ENCODE data around the gene GRIN3B. TPM values are rescaled to one million over a fixed set of nuclear protein-coding genes. Genes with fewer than 3 reads are reported as not detected.

Gene GRIN3B
- total RNA-seq, 4 donors from 2014 or later: 0.48 TPM; not detected in 3

DNA sequence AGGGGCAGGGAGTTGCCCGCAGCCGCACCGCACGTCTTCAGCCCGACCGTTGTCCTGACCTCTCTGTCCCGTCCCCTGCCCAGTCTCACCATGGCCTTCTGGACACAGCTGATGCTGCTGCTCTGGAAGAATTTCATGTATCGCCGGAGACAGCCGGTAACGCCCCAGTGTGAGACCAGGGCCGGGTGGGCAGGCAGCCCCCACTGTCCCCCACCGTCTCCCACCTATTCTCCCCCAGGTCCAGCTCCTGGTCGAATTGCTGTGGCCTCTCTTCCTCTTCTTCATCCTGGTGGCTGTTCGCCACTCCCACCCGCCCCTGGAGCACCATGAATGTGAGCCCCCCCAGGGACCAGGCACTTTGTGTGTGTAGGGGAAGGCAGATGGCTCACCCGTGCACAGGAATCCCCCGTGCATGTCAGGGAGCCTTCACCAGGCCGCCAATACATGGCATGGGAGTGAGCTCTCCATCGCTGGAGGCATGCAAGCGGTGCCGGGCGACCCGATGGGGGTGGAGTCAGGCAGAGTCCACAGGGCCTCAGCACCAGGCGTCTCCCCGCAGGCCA is 41.1 kb downstream of the GRIN3B start:
- H3K36me3 ChIP-seq: no peaks in the 10 kb centered on the region
- peaks cover 12 to 15% of the 10 kb centered on the region in 2 donors for H3K27me3 ChIP-seq
- H3K4me1 ChIP-seq: peaks cover 0 to 19% of the 10 kb centered on the region in 2 donors
- TF ChIP-seq, protein P1, sequence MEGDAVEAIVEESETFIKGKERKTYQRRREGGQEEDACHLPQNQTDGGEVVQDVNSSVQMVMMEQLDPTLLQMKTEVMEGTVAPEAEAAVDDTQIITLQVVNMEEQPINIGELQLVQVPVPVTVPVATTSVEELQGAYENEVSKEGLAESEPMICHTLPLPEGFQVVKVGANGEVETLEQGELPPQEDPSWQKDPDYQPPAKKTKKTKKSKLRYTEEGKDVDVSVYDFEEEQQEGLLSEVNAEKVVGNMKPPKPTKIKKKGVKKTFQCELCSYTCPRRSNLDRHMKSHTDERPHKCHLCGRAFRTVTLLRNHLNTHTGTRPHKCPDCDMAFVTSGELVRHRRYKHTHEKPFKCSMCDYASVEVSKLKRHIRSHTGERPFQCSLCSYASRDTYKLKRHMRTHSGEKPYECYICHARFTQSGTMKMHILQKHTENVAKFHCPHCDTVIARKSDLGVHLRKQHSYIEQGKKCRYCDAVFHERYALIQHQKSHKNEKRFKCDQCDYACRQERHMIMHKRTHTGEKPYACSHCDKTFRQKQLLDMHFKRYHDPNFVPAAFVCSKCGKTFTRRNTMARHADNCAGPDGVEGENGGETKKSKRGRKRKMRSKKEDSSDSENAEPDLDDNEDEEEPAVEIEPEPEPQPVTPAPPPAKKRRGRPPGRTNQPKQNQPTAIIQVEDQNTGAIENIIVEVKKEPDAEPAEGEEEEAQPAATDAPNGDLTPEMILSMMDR (IDR thresholded peaks at IDR 0.05): no peak
- no peak for TF ChIP-seq POLR2A (IDR thresholded peaks at IDR 0.05)
- no peak overlapping the region for H3K4me3 ChIP-seq
- no peaks in the 10 kb centered on the region for H3K9me3 ChIP-seq
- no peak overlapping the region for H3K27ac ChIP-seq
- no peak for DNase-seq
- intact Hi-C loops (cut with DNase I; ENCODE audit: low total_unique reads): no loop called here

DNA sequence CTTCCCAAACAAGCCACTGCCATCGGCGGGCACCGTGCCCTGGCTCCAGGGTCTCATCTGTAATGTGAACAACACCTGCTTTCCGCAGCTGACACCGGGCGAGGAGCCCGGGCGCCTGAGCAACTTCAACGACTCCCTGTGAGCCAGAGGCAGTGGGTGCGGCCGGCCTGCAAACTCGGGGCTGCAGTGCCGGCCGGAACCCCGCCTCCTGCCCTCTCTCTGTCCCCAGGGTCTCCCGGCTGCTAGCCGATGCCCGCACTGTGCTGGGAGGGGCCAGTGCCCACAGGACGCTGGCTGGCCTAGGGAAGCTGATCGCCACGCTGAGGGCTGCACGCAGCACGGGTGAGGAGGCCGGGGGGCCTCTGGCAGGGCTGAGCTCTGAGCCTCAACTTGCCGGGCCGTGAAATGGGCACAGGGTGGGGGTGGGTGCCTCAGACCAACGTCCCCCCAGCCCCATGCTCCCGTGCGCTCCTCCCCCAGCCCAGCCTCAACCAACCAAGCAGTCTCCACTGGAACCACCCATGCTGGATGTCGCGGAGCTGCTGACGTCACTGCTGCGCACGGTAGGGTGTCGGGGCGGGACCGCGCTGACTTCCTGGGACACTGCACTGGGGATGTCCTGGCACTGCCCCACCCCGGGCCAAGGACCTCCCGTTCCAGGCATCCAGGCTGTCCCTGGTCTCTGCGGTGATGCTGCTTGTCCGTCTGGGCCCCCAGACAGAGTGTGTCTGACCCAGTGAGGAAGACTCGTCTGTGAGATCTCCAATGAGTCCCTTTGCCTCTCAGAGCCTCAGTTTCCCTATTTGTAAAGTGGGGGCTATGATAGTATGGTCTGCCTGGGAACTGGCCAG is 41.8 kb downstream of the GRIN3B start:
- Histone ChIP-seq H3K4me1 (peaks cover 0 to 19% of the 10 kb centered on the region in 2 donors), H3K27ac (no peak overlapping the region), H3K27me3 (peaks cover 12 to 15% of the 10 kb centered on the region in 2 donors), H3K4me3 (no peak overlapping the region), H3K36me3 (no peaks in the 10 kb centered on the region), H3K9me3 (no peaks in the 10 kb centered on the region)
- no peak for DNase-seq
- intact Hi-C loops (cut with DNase I; ENCODE audit: low total_unique reads): no loop called here
- TF ChIP-seq, protein P1 (IDR thresholded peaks at IDR 0.05): no peak
- no peak for TF ChIP-seq POLR2A (IDR thresholded peaks at IDR 0.05)

DNA sequence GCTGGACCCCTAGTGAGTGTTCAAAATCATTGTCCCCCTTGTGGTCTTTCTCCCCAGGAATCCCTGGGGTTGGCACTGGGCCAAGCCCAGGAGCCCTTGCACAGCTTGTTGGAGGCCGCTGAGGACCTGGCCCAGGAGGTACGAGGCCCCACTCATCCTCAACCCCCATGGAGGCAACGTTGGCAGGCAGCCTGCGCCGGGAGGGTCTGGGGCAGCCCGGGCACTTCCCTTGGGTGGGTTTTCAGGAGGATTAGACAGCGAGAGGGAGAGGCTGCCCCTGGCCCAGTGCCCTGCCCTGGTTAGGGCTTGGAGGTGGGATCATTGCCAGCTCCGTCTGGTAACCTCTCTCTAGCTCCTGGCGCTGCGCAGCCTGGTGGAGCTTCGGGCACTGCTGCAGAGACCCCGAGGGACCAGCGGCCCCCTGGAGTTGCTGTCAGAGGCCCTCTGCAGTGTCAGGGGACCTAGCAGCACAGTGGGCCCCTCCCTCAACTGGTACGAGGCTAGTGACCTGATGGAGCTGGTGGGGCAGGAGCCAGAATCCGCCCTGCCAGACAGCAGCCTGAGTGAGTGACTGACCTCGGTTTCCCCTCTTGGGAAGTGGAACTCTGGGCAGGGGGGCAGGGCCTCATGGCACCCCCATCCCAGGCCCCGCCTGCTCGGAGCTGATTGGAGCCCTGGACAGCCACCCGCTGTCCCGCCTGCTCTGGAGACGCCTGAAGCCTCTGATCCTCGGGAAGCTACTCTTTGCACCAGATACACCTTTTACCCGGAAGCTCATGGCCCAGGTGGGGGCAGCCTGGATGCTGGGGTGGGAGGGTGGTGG is 42.7 kb downstream of the GRIN3B start:
- Histone ChIP-seq H3K9me3 (no peaks in the 10 kb centered on the region), H3K4me3 (no peak overlapping the region), H3K4me1 (peaks cover 0 to 19% of the 10 kb centered on the region in 2 donors), H3K27ac (no peak overlapping the region), H3K27me3 (peaks cover 12 to 15% of the 10 kb centered on the region in 2 donors), H3K36me3 (no peaks in the 10 kb centered on the region)
- intact Hi-C loops (cut with DNase I; ENCODE audit: low total_unique reads): no loop called here
- TF ChIP-seq, protein P1 (IDR thresholded peaks at IDR 0.05): no peak
- TF ChIP-seq POLR2A (IDR thresholded peaks at IDR 0.05): no peak
- no peak for DNase-seq

DNA sequence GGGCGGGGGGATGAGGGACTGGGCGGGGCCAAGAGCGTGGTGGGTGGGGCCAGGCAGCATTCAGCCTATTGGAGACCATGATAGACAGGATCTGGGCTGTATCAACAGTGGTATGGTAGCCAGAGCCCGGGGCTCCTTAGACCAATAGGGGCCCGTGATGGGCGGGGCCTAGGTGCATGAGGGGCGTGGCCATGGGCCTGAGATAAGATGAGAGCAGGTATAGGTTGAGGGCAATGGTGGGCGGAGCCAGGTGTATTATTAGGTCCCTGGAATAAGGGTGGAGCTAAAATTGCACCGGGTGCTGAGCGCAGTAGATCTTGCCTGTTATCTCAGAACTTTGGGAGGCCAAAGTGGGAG is 45.0 kb downstream of the GRIN3B start:
- H3K27ac ChIP-seq: no peak overlapping the region
- DNase-seq: no peak
- TF ChIP-seq, protein P1 (IDR thresholded peaks at IDR 0.05): no peak
- TF ChIP-seq POLR2A (IDR thresholded peaks at IDR 0.05): no peak
- intact Hi-C loops (cut with DNase I; ENCODE audit: low total_unique reads): no loop called here
- H3K36me3 ChIP-seq: no peaks in the 10 kb centered on the region
- peaks cover 0 to 11% of the 10 kb centered on the region in 2 donors for H3K4me1 ChIP-seq
- H3K4me3 ChIP-seq: no peak overlapping the region
- H3K27me3 ChIP-seq: peaks cover 12 to 15% of the 10 kb centered on the region in 2 donors
- H3K9me3 ChIP-seq: no peaks in the 10 kb centered on the region

Measured in uterus (tissue), 4 donors.